GM12892 (cell line): ENCODE measurements around the gene CCDC15.

ENCODE experiments used
- POLR2A ChIP-seq: IDR thresholded peaks from 2 replicates; pipeline ENCODE4 v1.6.1; 2011; ENCODE audit warnings: low read depth, low read length, control low read depth
- POLR2AphosphoS5 ChIP-seq: IDR thresholded peaks from 2 replicates; pipeline ENCODE4 v1.6.1; 2011; ENCODE audit warnings: low read depth, low read length, control low read depth

DNA sequence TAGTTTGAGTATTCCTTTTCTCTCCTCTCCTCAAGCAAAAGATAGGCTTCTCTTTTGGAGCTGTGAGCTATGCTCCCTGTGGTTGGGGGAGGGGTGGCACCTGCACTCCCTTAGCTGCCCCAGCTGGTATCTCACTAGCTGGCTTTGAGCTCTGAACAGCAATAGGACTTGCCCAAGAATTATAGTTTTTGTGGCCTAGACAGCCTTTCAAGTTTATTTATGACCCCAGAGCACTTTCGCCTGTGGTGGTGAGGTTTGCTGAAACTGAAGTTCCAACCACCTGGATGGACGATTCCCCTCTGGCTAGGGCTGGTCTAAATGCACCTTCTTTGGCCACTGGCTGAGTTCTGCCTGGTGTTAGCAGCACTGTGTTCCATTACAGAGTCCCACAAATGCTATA, 72.0 kb downstream of the CCDC15 start:
- TF ChIP-seq POLR2AphosphoS5 (no peak), POLR2A (no peak)
